ENCODE measurements around the gene RBM7.

- TF ChIP-seq CTCF (conservative IDR thresholded peaks at IDR 0.05 in 1 of 2, IDR thresholded peaks at IDR 0.05 in 1 of 2; ENCODE audit: extremely low read depth in 1 of 2, insufficient read depth in 1 of 2, low read depth in 1 of 2, low read length in 2 of 2): peak in 1 of 2 donors; percentile 9
- no peak for TF ChIP-seq EZH2 (IDR thresholded peaks at IDR 0.05; ENCODE audit: borderline replicate concordance, low read length)
Measured at GRCh38 chr11:114400216-114400914, at the start of gene RBM7, which contains the start of gene C11orf71.
